ENCODE measurements around the gene RNF126.
"Not testable (repeated sequence)": the region's sequence is repeated elsewhere in the genome, so short reads cannot be mapped to it uniquely, and the experiment has no call there.

Gene RNF126

GRCh38 chr19:611481-611868 is 51.5 kb downstream of the RNF126 start:
- no peak for DNase-seq (ENCODE audit: low spot score)

DNA sequence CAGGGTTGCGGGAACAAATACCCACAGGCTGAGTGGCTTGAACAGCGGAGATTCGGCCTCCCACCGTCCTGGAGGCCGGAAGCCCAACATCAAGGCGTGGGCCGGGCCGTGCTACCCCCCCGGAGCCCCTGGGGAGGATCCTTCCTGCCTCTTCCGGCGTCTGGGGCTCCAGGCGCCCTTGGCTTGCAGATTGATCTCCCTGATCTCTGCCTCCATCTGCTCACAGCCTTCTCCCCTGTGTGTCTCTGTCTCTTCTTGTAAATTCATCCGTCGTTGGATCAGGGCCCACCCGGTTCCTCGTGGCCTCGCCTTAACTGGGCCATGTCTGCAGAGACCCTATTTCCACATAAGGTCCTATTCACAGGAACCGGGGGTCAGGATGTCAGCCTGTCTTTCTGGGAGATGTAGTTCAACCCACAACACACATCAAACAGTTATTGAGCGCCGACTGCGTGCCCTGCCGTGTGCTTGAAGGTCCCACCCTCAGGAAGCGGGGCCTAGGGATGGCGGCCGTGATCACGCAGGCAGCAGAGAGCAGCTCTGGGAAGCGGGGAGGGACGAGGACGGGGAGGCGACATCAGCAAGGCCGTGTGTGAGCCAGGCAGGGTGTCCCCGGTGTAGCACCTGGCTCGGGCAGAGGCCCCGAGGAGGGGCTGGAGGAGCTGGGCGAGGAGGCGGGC is 52.1 kb downstream of the RNF126 start:
- no peak for DNase-seq (ENCODE audit: low spot score)

DNA sequence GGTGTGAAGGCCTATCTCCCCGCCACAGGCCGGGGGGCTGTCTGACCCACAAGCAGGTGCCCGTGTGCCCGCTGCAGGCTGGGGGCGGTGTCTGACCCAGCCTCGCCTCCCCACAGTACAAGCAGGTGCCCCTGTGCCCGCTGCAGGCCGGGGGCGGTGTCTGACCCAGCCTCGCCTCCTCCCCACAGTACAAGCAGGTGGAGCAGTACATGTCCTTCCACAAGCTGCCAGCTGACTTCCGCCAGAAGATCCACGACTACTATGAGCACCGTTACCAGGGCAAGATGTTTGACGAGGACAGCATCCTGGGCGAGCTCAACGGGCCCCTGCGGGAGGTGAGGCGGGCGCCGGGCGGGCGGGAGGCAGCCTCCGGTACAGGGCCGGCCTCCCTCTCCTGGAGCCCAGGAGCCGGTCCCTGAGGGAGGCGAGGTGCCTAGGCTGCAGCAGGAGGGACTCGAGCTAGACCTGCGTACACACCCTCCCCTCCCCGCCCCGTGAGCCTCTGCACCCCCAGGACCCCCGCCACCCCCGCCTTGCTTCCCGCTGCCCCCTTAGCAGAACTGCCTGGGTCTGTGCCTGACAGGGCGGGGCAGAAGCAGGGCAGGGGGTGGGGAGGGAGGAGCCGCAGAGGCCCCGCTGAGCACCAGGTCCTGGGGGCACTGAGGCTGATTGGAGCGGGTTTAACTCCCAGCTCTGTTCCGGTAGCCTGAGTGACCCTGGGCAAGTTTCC is 52.8 kb downstream of the RNF126 start:
- no peak for DNase-seq (ENCODE audit: low spot score)

DNA sequence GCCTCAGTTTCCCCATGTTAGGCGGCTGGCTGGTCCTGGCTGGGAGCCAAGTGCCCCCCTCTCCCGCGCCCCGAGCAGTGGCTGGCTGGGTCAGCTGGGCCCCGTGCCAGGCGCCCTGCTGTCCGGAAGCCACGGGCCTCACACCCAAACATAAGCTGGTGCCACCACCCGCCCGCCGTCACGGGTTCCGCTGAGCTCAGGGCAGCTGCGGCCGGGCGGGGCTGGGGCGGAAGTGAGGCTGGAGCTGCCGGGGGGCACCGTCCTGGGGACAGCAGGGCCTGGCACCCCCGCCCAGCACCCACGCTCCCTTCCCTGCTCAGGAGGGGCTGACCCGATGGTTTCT is 54.0 kb downstream of the RNF126 start:
- no peak for DNase-seq (ENCODE audit: low spot score)

- no peak for DNase-seq (ENCODE audit: low spot score)
Measured at GRCh38 chr19:608155-609003, 54.6 kb downstream of the RNF126 start.

DNA sequence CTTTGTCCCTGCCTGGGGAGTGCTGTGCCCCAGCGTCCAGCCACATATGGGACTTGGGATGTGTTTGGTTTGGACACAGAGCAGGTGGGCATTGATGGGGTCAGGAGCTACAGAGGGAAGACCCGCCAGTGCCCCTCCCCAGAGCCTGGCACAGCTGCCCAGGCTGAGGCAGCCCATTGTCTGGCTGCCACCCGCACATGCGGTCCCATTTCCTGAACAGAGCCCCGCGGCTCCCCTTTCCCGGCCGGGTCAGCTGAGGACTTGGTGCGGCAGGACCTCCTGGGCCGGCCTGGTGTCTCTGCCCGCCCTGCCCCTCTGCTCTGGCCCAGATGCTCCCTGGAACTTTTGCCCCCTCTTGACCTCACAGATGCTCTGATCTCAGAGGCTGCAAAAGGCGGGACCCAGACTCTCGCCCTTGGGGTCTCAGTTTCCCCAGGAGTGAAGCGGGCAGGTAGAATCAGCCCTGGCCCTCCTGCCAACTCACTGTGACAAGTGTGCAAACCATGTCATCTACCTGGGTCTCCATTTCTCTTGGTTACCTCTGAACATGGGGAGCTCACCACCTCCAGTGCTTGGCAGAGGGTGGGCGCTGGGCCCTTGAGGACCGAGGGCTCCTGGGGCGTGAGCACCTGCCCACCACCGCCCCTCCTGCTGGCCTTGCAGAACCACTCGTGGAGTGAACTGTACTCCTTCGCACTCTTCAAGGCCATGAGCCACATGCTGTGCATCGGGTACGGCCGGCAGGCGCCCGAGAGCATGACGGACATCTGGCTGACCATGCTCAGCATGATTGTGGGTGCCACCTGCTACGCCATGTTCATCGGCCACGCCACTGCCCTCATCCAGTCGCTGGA is 55.5 kb downstream of the RNF126 start:
- DNase-seq (ENCODE audit: low spot score) = no peak

GRCh38 chr19:605061-605971 is 57.7 kb downstream of the RNF126 start:
- not testable (repeated sequence) for DNase-seq (ENCODE audit: low spot score)

GRCh38 chr19:604355-604754 is 58.7 kb downstream of the RNF126 start:
- no peak for DNase-seq (ENCODE audit: low spot score)

GRCh38 chr19:603779-604178 is 59.2 kb downstream of the RNF126 start:
- not testable (repeated sequence) for DNase-seq (ENCODE audit: low spot score)

DNA sequence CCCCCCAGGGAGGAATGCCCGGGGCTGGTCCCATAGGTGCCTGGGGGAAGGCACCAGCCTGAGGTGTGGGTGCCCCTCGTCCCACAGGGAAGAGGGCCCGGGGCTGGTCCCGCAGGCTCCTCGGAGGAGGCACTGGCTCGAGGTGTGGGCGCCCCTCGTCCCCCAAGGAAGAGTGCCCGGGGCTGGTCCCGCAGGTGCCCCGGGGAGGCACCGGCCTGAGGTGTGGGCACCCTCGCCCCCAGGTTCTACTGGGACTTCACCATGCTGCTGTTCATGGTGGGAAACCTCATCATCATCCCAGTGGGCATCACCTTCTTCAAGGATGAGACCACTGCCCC is 59.7 kb downstream of the RNF126 start:
- DNase-seq (ENCODE audit: low spot score) = not testable (repeated sequence)

DNA sequence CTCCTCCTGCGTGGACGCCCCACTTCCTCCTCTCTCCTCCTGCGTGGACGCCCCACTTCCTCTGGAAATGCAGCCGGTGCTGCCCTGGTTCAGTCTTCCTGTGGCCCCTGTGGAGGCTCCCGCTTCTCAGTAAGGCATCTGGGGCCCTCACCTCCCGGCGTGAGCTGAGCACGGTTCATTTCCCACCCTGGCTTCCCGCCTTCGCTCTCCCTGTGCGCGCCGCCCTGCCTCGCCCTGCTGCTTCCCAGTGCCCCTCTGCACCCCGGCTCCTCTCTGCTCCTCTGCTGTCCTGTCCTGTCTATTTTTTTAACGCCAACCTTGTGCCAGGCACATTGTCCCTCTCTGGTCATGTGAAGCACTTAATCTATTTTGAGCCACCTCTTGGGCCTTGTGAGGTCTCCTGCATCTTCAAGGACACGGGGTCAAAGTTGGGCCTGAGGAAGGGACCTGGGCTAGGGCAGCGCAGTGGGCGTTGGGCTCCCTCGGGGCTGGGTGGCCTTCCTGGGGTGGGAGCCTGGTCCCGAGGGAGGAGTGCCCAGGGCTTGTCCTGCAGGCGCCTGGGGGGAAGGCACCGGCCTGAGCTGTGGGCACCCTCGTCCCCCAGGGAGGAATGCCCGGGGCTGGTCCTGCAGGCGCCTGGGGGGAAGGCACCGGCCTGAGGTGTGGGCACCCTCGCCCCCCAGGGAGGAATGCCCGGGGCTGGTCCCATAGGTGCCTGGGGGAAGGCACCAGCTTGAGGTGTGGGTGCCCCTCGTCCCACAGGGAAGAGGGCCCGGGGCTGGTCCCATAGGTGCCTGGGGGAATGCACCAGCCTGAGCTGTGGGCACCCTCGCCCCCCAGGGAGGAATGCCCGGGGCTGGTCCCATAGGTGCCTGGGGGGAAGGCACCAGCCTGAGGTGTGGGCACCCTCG is 60.4 kb downstream of the RNF126 start:
- DNase-seq (ENCODE audit: low spot score) = no peak

GRCh38 chr19:601790-602189 is 61.2 kb downstream of the RNF126 start:
- no peak for DNase-seq (ENCODE audit: low spot score)

DNA sequence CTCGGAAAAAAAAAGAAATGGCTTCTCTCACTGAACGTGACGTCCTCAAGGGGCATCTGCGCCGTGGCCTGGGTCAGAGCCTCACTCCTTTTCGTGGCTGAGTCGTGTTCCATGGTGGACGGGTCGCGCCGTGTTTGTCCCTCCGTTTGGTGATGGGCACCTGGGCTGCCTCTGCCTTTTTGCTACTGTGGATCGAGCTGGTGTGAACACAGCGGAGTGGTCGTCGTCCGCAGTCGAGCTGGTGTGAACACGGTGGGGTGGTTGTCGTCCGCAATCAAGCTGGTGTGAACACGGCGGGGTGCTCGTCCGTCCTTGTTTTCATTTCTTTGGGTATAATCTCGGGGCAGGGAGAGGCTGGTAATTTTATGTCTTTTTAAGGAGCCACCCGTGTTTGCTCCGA is 61.7 kb downstream of the RNF126 start:
- DNase-seq (ENCODE audit: low spot score) = no peak

All from HuH-7.5 (cell line).